Naive thymus-derived CD4-positive, alpha-beta T cell (primary cell): ENCODE measurements around the gene RPS25. TPM values are rescaled to one million over a fixed set of nuclear protein-coding genes. Genes with fewer than 3 reads are reported as not detected.
"Not testable (repeated sequence)": the region's sequence is repeated elsewhere in the genome, so short reads cannot be mapped to it uniquely, and the experiment has no call there.

Source experiments
- ATAC-seq: fragments of 150-1000 bp; cut with Tn5 transposase; 2 replicates; pipeline ENCODE4 v1.10.0; 2021; ENCODE audit warnings: mild to moderate bottlenecking, moderate library complexity
- CTCF ChIA-PET: fragments of 350-600 bp; sonication (Branson Sonifier 250); formaldehyde crosslinking; loops from one replicate; lab custom pipeline; 2021; ENCODE audit warnings: antibody characterized with exemption; lab: Charles Lee
- POLR2A ChIA-PET: fragments of 350-600 bp; sonication (Branson Sonifier 250); formaldehyde crosslinking; loops from one replicate; lab custom pipeline; 2021; ENCODE audit warnings: antibody characterized with exemption, inconsistent platforms; lab: Charles Lee
- DNase-seq, 9 donors: peaks; one replicate each; pipeline versions ENCODE4 v3.0.0 to v3.0.0-alpha.2; 2020 to 2022; ENCODE audit warnings: mixed read lengths in 1 of 9
- H3K27ac ChIP-seq: one replicate; pipeline ENCODE4 v1.7.0; 2013; ENCODE audit warnings: mild to moderate bottlenecking, low read depth, low read length, moderate library complexity
- H3K27me3 ChIP-seq, 2 donors: one replicate each; pipeline ENCODE4 v1.7.0; 2013; ENCODE audit warnings: low read length in 2 of 2, mild to moderate bottlenecking in 2 of 2, moderate library complexity in 2 of 2; ENCODE audit not compliant: control insufficient read depth in 2 of 2, insufficient read depth in 2 of 2
- H3K36me3 ChIP-seq, 3 experiments: 1 replicate in 2 of 3; 2 replicates in 1 of 3; pipeline ENCODE4 v1.7.0; 2013; ENCODE audit warnings: low read length in 3 of 3, mild to moderate bottlenecking in 3 of 3, moderate library complexity in 1 of 3; ENCODE audit not compliant: insufficient read depth in 3 of 3, control insufficient read depth in 2 of 3
- H3K4me1 ChIP-seq, 2 donors: one replicate each; pipeline ENCODE4 v1.7.0; 2013; ENCODE audit warnings: low read length in 2 of 2, mild to moderate bottlenecking in 2 of 2, moderate library complexity in 1 of 2; ENCODE audit not compliant: control insufficient read depth in 2 of 2, insufficient read depth in 2 of 2
- H3K4me3 ChIP-seq: 2 replicates; pipeline ENCODE4 v1.7.0; 2013; ENCODE audit warnings: mild to moderate bottlenecking, low read length
- H3K9me3 ChIP-seq, 3 experiments: 1 replicate in 2 of 3; 2 replicates in 1 of 3; pipeline ENCODE4 v1.7.0; 2013; ENCODE audit warnings: low read length in 3 of 3; ENCODE audit not compliant: control insufficient read depth in 2 of 3
- H3K27ac Mint-ChIP-seq, 9 donors: one replicate each; pipeline ENCODE4 v1.8.0; 2020 to 2022; ENCODE audit warnings: mixed read lengths in 9 of 9, mild to moderate bottlenecking in 8 of 9, moderate library complexity in 5 of 9, inconsistent platforms in 2 of 9
- H3K27me3 Mint-ChIP-seq, 5 donors: one replicate each; pipeline ENCODE4 v1.8.0; 2021 to 2022; ENCODE audit warnings: mixed read lengths in 5 of 5, mild to moderate bottlenecking in 1 of 5
- H3K36me3 Mint-ChIP-seq, 5 donors: one replicate each; pipeline ENCODE4 v1.8.0; 2020 to 2022; ENCODE audit warnings: mixed read lengths in 5 of 5, mild to moderate bottlenecking in 3 of 5, inconsistent platforms in 1 of 5
- H3K4me1 Mint-ChIP-seq, 7 donors: one replicate each; pipeline ENCODE4 v1.8.0; 2020 to 2022; ENCODE audit warnings: mixed read lengths in 7 of 7, mild to moderate bottlenecking in 3 of 7, inconsistent platforms in 1 of 7
- H3K4me3 Mint-ChIP-seq, 10 donors: one replicate each; pipeline ENCODE4 v1.8.0; 2020 to 2022; ENCODE audit warnings: mild to moderate bottlenecking in 10 of 10, mixed read lengths in 10 of 10, moderate library complexity in 6 of 10, inconsistent platforms in 2 of 10
- H3K9me3 Mint-ChIP-seq, 11 donors: one replicate each; pipeline ENCODE4 v1.8.0; 2020 to 2022; ENCODE audit warnings: mixed read lengths in 11 of 11, mild to moderate bottlenecking in 4 of 11, inconsistent platforms in 1 of 11, moderate library complexity in 1 of 11
- intact Hi-C, 2 donors: fragments of 100-400 bp; cut with micrococcal nuclease; formaldehyde crosslinking; loops; one replicate each; pipeline ENCODE4 v1.15.1; 2023
- polyA plus RNA-seq, 2 donors: library from polyadenylated mRNA; unstranded; fragments of 300-500 nt; fragmentation: Illumina TruSeq; gene quantifications; one replicate each; pipeline ENCODE4 v1.2.3, GENCODE V29; 2021
- total RNA-seq, 6 experiments: library from RNA in 5 of 6; stranded (reverse) in 5 of 6; gene quantifications; 1 replicate in 5 of 6; 2 replicates in 1 of 6; pipeline ENCODE4 v1.2.3 and lab custom pipeline; 2021 to 2026

The RPS25 gene
- total and polyA plus RNA-seq, 7 experiments from 2014 or later: 1,535 to 6,094 (median 2,866) TPM

DNA sequence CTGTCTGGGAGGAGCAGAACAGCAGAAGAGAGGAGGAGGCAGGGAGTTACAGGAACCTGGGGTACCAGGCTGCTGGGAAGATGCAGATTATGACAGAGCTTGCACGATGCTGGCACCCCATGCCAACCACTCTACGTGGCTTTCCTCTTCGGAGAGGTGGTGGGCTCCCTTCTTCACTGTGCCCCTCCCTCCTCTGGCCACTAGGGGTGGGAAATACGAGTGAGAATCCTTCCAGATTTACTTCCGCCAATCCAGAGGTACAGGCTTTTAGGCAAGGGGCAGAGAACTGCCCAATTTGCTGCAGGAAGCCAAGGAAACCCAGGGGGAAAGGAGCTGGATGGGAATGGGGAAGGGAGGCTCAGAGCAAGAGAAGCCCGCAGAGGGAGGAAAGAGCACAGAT, 26.6 kb upstream of the RPS25 start:
- Histone ChIP-seq H3K4me3 (no peak overlapping the region), H3K9me3 (no peaks in the 10 kb centered on the region), H3K27ac (no peak overlapping the region), H3K27me3 (no peaks in the 10 kb centered on the region), H3K4me1 (no peaks in the 10 kb centered on the region), H3K36me3 (peaks cover 7 to 51% (median 7%) of the 10 kb centered on the region in 3 experiments)
- H3K4me3 Mint-ChIP-seq: no peak overlapping the region
- H3K27ac Mint-ChIP-seq: peak overlapping the region in 1 of 9 donors; percentile 45
- DNase-seq (no peak), ATAC-seq (no peak)
- H3K36me3 Mint-ChIP-seq: peaks cover 4 to 28% (median 8%) of the 10 kb centered on the region in 5 donors
- no peaks in the 10 kb centered on the region for H3K27me3 Mint-ChIP-seq
- H3K4me1 Mint-ChIP-seq: peaks cover 0 to 5% (median 0%) of the 10 kb centered on the region in 7 donors
- H3K9me3 Mint-ChIP-seq: no peaks in the 10 kb centered on the region
- intact Hi-C loops: no loop called here
- POLR2A ChIA-PET: interaction anchor here (0.9 to 1.5 kb wide), 2 partner anchors 12 to 26 kb away, joined by 3 to 4 read pairs; partner anchors contain the start of genes RPS25 and TRAPPC4
- CTCF ChIA-PET: no interaction called here

DNA sequence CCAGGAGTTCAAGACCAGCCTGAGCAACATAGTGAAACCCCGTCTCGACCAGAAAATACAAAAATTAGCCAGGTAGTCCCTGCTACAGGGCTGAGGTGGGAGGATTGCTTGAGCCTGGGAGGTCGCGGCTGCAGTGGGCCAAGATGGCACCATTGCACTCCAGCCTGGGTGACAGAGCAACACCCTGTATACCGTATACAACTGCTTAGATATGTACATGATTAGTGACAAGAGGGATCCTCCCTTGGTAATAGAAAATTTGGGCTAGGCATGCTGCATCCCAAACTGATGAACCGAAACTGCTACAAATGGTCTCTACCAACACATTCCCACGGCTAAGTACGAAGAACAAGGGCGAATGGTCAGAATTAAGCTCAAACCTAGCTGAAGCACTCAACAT, 24.8 kb upstream of the RPS25 start:
- H3K9me3 Mint-ChIP-seq: no peaks in the 10 kb centered on the region
- H3K36me3 Mint-ChIP-seq: peaks cover 0 to 14% (median 4%) of the 10 kb centered on the region in 5 donors
- H3K4me1 Mint-ChIP-seq: peaks cover 0 to 4% (median 0%) of the 10 kb centered on the region in 7 donors
- no peak for DNase-seq
- no peaks in the 10 kb centered on the region for H3K27me3 Mint-ChIP-seq
- ChIA-PET POLR2A (no interaction called here), CTCF (interaction anchor here (0.6 kb wide), 1 partner anchor 40 kb away, joined by 3 read pairs; no protein-coding TSS in a partner anchor)
- H3K27ac Mint-ChIP-seq: no peak overlapping the region
- Histone ChIP-seq H3K4me3 (no peak overlapping the region), H3K9me3 (no peaks in the 10 kb centered on the region), H3K27me3 (no peaks in the 10 kb centered on the region), H3K36me3 (peaks cover 0 to 33% (median 7%) of the 10 kb centered on the region in 3 experiments), H3K4me1 (no peaks in the 10 kb centered on the region), H3K27ac (no peak overlapping the region)
- H3K4me3 Mint-ChIP-seq: no peak overlapping the region
- ATAC-seq: no peak
- intact Hi-C loops: no loop called here

DNA sequence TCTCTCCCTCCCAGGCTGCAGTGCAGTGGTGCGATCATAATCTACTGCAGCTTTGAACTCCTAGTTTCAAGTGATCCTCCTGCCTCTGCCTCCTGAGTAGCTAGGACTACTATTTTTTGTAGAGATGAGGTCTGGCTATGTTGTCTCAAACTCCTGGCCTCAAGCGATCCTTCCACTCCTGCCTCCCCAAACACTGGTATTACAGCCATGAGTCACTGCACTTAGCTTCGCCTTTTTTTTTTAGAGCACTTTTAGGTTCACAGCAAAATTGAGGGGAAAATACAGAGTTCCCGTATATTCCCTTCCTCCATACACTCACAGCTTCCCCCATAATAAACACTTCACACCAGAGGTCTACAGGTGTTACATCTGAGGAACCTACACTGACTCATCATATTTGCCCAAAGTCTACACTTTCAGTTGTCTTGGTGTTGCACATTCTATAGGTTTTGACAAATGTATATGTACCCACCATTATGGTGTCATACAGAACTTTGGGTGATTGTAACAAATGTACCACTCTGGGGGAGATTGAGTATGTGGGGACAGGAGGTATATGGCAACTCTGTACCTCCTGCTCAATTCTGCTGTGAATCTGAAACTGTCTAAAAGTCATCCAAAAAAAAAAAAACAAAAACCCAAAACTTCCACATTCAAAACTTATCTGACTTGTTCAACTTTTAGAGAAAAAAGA, 23.8 kb upstream of the RPS25 start:
- Histone ChIP-seq H3K27me3 (no peaks in the 10 kb centered on the region), H3K9me3 (no peaks in the 10 kb centered on the region), H3K4me1 (no peaks in the 10 kb centered on the region), H3K36me3 (peaks cover 0 to 23% (median 0%) of the 10 kb centered on the region in 3 experiments), H3K4me3 (no peak overlapping the region), H3K27ac (no peak overlapping the region)
- Mint-ChIP-seq H3K27ac (peak overlapping the region in 2 of 9 donors; percentile 38 to 72), H3K4me3 (no peak overlapping the region), H3K27me3 (no peaks in the 10 kb centered on the region), H3K9me3 (no peaks in the 10 kb centered on the region), H3K36me3 (peaks cover 0 to 6% (median 0%) of the 10 kb centered on the region in 5 donors), H3K4me1 (peaks cover 0 to 4% (median 0%) of the 10 kb centered on the region in 7 donors)
- ATAC-seq (no peak), DNase-seq (no peak)
- POLR2A ChIA-PET: interaction anchor here (1.4 kb wide), 1 partner anchor 12 kb away, joined by 3 read pairs; no protein-coding TSS in a partner anchor
- intact Hi-C loops: no loop called here
- CTCF ChIA-PET: no interaction called here

DNA sequence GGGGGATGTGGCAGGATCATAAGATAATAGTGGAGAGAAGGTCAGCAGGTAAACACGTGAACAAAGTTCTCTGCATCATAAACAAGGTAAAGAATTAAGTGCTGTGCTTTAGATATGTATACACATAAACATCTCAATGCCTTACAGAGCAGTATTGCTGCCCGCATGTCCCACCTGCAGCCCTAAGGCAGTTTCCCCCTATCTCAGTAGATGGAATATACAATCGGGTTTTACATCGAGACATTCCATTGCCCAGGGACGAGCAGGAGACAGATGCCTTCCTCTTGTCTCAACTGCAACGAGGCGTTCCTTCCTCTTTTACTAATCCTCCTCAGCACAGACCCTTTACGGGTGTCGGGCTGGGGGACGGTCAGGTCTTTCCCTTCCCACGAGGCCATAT, 21.3 kb upstream of the RPS25 start:
- ATAC-seq, H3K27ac ChIP-seq, H3K9me3 ChIP-seq, H3K36me3 ChIP-seq, H3K27me3 ChIP-seq, H3K27ac Mint-ChIP-seq, intact Hi-C loops, DNase-seq, H3K4me1 Mint-ChIP-seq, H3K4me1 ChIP-seq, H3K27me3 Mint-ChIP-seq, CTCF ChIA-PET, H3K4me3 Mint-ChIP-seq, H3K9me3 Mint-ChIP-seq, H3K36me3 Mint-ChIP-seq, H3K4me3 ChIP-seq: not testable (repeated sequence)
- POLR2A ChIA-PET: interaction anchor here (1.3 kb wide), 1 partner anchor 17 kb away, joined by 3 read pairs; the partner anchor contains the start of gene HYOU1

DNA sequence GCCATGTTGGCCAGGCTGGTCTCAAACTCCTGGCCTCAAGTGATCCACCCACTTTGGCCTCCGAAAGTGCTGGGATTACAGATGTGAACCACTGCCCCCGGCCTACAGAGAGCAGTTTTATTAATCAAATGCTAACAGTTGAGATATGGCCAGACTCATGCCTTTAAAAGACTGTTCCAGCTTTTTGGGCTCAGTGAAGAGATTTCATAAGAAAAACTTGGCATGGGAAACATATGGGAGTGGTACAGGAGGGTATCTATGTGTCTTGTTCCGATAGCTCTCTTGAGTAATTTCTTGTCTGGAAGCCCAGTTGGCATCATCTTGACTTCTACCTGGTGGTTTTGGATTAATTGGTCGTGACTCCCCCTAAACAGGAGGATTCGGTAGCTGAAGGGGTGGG, 20.7 kb upstream of the RPS25 start:
- H3K4me1 Mint-ChIP-seq: peaks cover 0 to 4% (median 0%) of the 10 kb centered on the region in 7 donors
- Histone ChIP-seq H3K36me3 (no peaks in the 10 kb centered on the region), H3K27me3 (no peaks in the 10 kb centered on the region), H3K4me3 (no peak overlapping the region), H3K4me1 (no peaks in the 10 kb centered on the region), H3K9me3 (no peaks in the 10 kb centered on the region), H3K27ac (no peak overlapping the region)
- ChIA-PET POLR2A (interaction anchor here (1.3 kb wide), 1 partner anchor 18 kb away, joined by 3 read pairs; the partner anchor contains the start of gene HYOU1), CTCF (interaction anchor here (0.6 kb wide), 1 partner anchor 200 kb away, joined by 3 read pairs; no protein-coding TSS in a partner anchor)
- no peak overlapping the region for H3K4me3 Mint-ChIP-seq
- ATAC-seq (no peak), DNase-seq (no peak)
- H3K27ac Mint-ChIP-seq: no peak overlapping the region
- H3K36me3 Mint-ChIP-seq: no peaks in the 10 kb centered on the region
- no peaks in the 10 kb centered on the region for H3K27me3 Mint-ChIP-seq
- H3K9me3 Mint-ChIP-seq: no peaks in the 10 kb centered on the region
- intact Hi-C loops: no loop called here

DNA sequence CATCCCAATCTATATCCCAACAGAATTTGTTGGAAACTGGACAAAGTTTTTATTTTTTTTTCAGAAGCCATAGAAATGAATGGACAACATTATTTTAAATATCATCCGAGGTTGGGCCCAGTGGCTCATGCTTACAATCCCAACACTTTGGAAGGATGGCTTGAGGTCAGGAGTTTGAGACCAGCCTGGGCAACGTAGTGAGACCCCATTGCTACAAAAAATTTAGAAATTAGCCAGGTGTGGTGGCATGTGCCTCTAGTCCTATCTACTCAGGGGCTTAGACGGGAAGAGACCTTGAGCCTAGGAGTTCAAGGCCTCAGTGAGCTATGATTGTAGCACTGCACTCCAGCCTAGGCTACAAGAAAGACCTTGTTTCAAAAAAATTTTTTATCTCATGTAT, 16.7 kb upstream of the RPS25 start:
- no peaks in the 10 kb centered on the region for H3K36me3 Mint-ChIP-seq
- H3K27ac ChIP-seq: no peak overlapping the region
- no peaks in the 10 kb centered on the region for H3K9me3 Mint-ChIP-seq
- ATAC-seq (no peak), DNase-seq (no peak)
- CTCF ChIA-PET: no interaction called here
- no peaks in the 10 kb centered on the region for H3K9me3 ChIP-seq
- H3K4me1 Mint-ChIP-seq: peaks cover under 1 to 5% (median 3%) of the 10 kb centered on the region in 7 donors
- peaks cover 0 to 2% of the 10 kb centered on the region in 2 donors for H3K4me1 ChIP-seq
- H3K36me3 ChIP-seq: peaks cover 0 to 3% (median 0%) of the 10 kb centered on the region in 3 experiments
- H3K4me3 ChIP-seq: no peak overlapping the region
- H3K27me3 Mint-ChIP-seq: no peaks in the 10 kb centered on the region
- no peak overlapping the region for H3K4me3 Mint-ChIP-seq
- POLR2A ChIA-PET: interaction anchor here (1.2 to 1.7 kb wide), 3 partner anchors 11 to 50 kb away, joined by 3 to 5 read pairs (median 3); partner anchors contain the start of genes HMBS and TRAPPC4
- intact Hi-C loops: no loop called here
- no peaks in the 10 kb centered on the region for H3K27me3 ChIP-seq
- H3K27ac Mint-ChIP-seq: no peak overlapping the region
